Right lobe of liver (tissue), 6 donors: ENCODE measurements around the gene LRMDA. TPM values are rescaled to one million over a fixed set of nuclear protein-coding genes. Genes with fewer than 3 reads are reported as not detected.
A peak's percentile ranks its signal among the peaks of the same experiment; 100 is the strongest.

Source experiments
- ATAC-seq, 4 donors: fragments of 200-7000 bp; cut with Tn5 transposase; one replicate each; pipeline ENCODE4 v1.9.1; 2020; ENCODE audit warnings: mild to moderate bottlenecking in 4 of 4, moderate library complexity in 4 of 4
- DNase-seq, 3 donors: peaks; one replicate each; pipeline ENCODE4 v3.0.0-alpha.2; 2020
- H3K27ac ChIP-seq, 3 donors: fragments of 200-600 bp; one replicate each; pipeline ENCODE4 v1.8.0; 2022
- H3K27me3 ChIP-seq, 2 donors: fragments of 200-600 bp; one replicate each; pipeline ENCODE4 v1.8.0; 2022
- H3K36me3 ChIP-seq, 4 donors: fragments of 200-600 bp; sonication (generic) in 1 of 4; one replicate each; pipeline versions ENCODE4 v1.5.1 to v1.8.0; 2017 to 2022; ENCODE audit warnings: control low read depth in 1 of 4
- H3K4me1 ChIP-seq, 4 donors: fragments of 200-600 bp; sonication (generic) in 1 of 4; one replicate each; pipeline versions ENCODE4 v1.5.1 to v1.8.0; 2017 to 2022; ENCODE audit warnings: control low read depth in 1 of 4
- H3K4me3 ChIP-seq, 3 donors: fragments of 200-600 bp; one replicate each; pipeline ENCODE4 v1.8.0; 2022
- H3K9me3 ChIP-seq, 4 donors: fragments of 200-600 bp; sonication (generic) in 1 of 4; one replicate each; pipeline versions ENCODE4 v1.5.1 to v1.8.0; 2017 to 2022; ENCODE audit warnings: control low read depth in 1 of 4
- CTCF ChIP-seq, 4 donors: fragments of 200-600 bp in 3 of 4; fragments of 450-650 bp in 1 of 4; IDR thresholded peaks; one replicate each; pipeline versions ENCODE4 v1.5.1 to v1.8.0; 2016 to 2022; ENCODE audit warnings: antibody characterized with exemption in 4 of 4, mild to moderate bottlenecking in 2 of 4
- POLR2A ChIP-seq: fragments of 450-650 bp; IDR thresholded peaks from one replicate; pipeline ENCODE4 v1.6.1; 2017; ENCODE audit warnings: antibody characterized with exemption, mild to moderate bottlenecking
- WGBS: methylation state at CpG from one replicate; pipeline ENCODE4 v1.1.6; 2018; ENCODE audit warnings: low coverage, low lambda C conversion rate; ENCODE audit not compliant: insufficient coverage; ENCODE audit errors: missing lambda C conversion rate; 5-methylcytosine and 5-hydroxymethylcytosine counted together
- intact Hi-C, 2 donors: fragments of 100-400 bp; cut with DNase I; formaldehyde crosslinking; loops; one replicate each; pipeline versions ENCODE4 v1.11.2 to v1.14.1; 2022
- total RNA-seq, 6 experiments: library from RNA; depleted of rRNA in 2 of 6; stranded (reverse); fragments of >200 nt in 2 of 6; fragmentation: NEBNext Ultra II Directional in 3 of 6; extraction: Animal tissue kit (Norgen Biotek cat#: 25700) in 3 of 6; gene quantifications; one replicate each; pipeline versions ENCODE4 v1.1.0 to v1.2.4, GENCODE V29; 2016 to 2023
- donor health status: DM: no; HTN: yes; CAD: no.
- donor health status: DM: no; HTN: no; CAD: no.
- donor health status: DM: no; HTN: no; CAD: no.
- donor health status: DM: no; HTN: yes; CAD: no.
- donor health status: DM: no; HTN: yes; CAD: no.

Gene LRMDA
- total RNA-seq, 6 experiments from 2014 or later: 9.9 to 19.9 (median 16.3) TPM

GRCh38 chr10:75507469-75507868 is 76.0 kb downstream of the LRMDA start:
- DNase-seq (no peak), ATAC-seq (no peak)
- 52% methylated on average over 3 of the region's 3 CpGs for WGBS
- Histone ChIP-seq H3K4me1 (peaks cover 0 to 36% (median 15%) of the 10 kb centered on the region in 4 donors), H3K9me3 (no peaks in the 10 kb centered on the region), H3K4me3 (no peak overlapping the region), H3K36me3 (no peaks in the 10 kb centered on the region), H3K27ac (no peak overlapping the region), H3K27me3 (no peaks in the 10 kb centered on the region)
- intact Hi-C loops: no loop called here
- TF ChIP-seq CTCF (IDR thresholded peaks at IDR 0.05) (no peak), POLR2A (no peak)

- 81% methylated on average over 2 of the region's 2 CpGs for WGBS
- ATAC-seq: no peak
- intact Hi-C loops: no loop called here
Measured at GRCh38 chr10:75508239-75508813, 76.9 kb downstream of the LRMDA start.

GRCh38 chr10:75508814-75509306 is 77.4 kb downstream of the LRMDA start:
- intact Hi-C loops: no loop called here
- peaks cover 0 to 36% (median 15%) of the 10 kb centered on the region in 4 donors for H3K4me1 ChIP-seq
- no peak overlapping the region for H3K27ac ChIP-seq
- DNase-seq (no peak), ATAC-seq (no peak)
- no peaks in the 10 kb centered on the region for H3K36me3 ChIP-seq
- no peaks in the 10 kb centered on the region for H3K27me3 ChIP-seq
- WGBS: 58% methylated on average over 7 of the region's 7 CpGs
- TF ChIP-seq CTCF (IDR thresholded peaks at IDR 0.05): no peak
- TF ChIP-seq POLR2A: no peak
- no peak overlapping the region for H3K4me3 ChIP-seq
- H3K9me3 ChIP-seq: no peaks in the 10 kb centered on the region

More at GRCh38 chr10:75508239-75508813, 76.9 kb downstream of the LRMDA start:
- no peak overlapping the region for H3K27ac ChIP-seq
- no peaks in the 10 kb centered on the region for H3K36me3 ChIP-seq
- no peak overlapping the region for H3K4me3 ChIP-seq
- DNase-seq: no peak
- H3K9me3 ChIP-seq: no peaks in the 10 kb centered on the region
- TF ChIP-seq CTCF (IDR thresholded peaks at IDR 0.05): no peak
- no peak for TF ChIP-seq POLR2A
- no peaks in the 10 kb centered on the region for H3K27me3 ChIP-seq
- H3K4me1 ChIP-seq: peaks cover 0 to 36% (median 15%) of the 10 kb centered on the region in 4 donors

GRCh38 chr10:75509706-75510105 is 78.3 kb downstream of the LRMDA start:
- no peak for TF ChIP-seq CTCF (IDR thresholded peaks at IDR 0.05)
- no peak for TF ChIP-seq POLR2A
- 45% methylated on average over 2 of the region's 2 CpGs for WGBS
- Histone ChIP-seq H3K4me1 (peaks cover 0 to 34% (median 15%) of the 10 kb centered on the region in 4 donors), H3K4me3 (no peak overlapping the region), H3K27ac (no peak overlapping the region), H3K27me3 (no peaks in the 10 kb centered on the region), H3K36me3 (no peaks in the 10 kb centered on the region), H3K9me3 (no peaks in the 10 kb centered on the region)
- DNase-seq (no peak), ATAC-seq (peak in 2 of 4 donors; percentile 28 to 41)
- intact Hi-C loops: no loop called here
